ENCODE measurements around the gene XPR1.

GRCh38 chr1:180617774-180618395, 13.9 kb upstream of the XPR1 start:
- no peak for TF ChIP-seq CTCF (IDR thresholded peaks at IDR 0.05)
- no peak for TF ChIP-seq POLR2A (IDR thresholded peaks at IDR 0.05)
- no peak for TF ChIP-seq EP300 (IDR thresholded peaks at IDR 0.05)
